Measurements from ENCODE around the gene KRT9.
A peak's percentile ranks its signal among the peaks of the same experiment; 100 is the strongest.
"Not testable (repeated sequence)": the region's sequence is repeated elsewhere in the genome, so short reads cannot be mapped to it uniquely, and the experiment has no call there.

KRT9 gene

DNA sequence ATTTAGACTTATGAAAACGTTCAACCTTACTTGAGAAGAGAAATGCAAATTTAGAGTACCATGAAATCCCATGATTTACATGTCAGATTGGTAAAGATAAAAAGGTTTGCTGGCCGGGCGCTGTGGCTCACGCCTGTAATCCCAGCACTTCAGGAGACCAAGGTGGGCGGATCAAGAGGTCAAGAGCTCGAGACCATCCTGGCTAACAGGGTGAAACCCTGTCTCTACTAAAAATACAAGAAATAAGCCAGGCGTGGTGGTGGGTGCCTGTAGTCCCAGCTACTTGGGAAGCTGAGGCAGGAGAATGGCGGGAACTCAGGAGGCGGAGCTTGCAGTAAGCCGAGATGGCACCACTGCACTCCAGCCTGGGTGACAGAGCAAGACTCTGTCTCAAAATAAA, 29.1 kb downstream of the KRT9 start:
- DNase-seq: not testable (repeated sequence)

DNA sequence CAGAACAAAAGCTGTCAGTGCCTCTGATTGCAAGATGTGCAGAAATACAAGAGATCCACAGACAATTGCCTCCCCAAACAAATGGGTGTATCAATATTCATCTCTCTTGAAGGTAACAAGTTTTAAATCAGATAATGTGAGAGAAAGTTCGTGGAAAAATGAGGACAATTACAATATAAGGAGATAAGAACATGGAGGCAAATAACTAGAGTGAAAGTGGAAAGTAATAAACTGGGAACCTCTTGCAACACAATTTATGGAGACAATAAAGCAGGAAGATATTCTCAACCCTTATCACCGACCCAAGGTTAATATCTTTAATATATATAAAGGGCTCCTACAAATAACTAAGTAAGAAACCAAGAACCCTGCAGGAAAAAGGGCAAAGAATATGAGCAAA, 29.5 kb downstream of the KRT9 start:
- DNase-seq: no peak

DNA sequence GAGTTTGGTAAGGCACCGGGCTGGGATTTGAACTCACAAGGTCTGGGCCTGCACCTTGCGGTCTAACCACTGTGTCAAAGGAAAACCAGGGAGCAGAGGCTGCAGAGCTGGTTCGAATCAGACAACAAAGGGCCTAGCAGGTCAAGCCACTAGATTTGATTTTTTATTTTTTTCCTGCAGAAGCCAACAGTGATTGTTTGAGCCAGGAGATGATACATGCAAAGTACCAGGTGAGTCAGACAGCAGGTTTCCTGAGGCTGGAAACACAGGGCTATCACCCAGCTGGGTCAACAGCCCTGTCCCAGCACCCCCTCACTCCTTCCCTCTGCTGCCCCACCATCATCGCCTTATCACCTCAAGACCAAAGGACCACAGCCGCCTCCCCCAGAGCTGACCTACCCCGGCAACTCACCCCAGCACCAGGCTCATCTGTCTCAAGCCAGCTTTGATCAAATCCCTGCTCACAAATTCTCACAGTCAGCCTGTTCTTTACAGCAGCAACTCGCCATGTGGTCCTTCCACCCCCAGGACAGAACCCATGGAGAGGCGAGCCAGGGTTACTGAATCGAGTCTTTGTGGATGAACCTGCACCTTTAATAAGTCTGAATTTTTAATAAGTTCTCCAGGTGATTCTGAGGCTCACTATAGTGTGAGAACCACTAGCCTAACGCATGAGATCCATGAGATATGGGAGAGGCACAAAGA, 30.8 kb downstream of the KRT9 start:
- no peak for DNase-seq

DNA sequence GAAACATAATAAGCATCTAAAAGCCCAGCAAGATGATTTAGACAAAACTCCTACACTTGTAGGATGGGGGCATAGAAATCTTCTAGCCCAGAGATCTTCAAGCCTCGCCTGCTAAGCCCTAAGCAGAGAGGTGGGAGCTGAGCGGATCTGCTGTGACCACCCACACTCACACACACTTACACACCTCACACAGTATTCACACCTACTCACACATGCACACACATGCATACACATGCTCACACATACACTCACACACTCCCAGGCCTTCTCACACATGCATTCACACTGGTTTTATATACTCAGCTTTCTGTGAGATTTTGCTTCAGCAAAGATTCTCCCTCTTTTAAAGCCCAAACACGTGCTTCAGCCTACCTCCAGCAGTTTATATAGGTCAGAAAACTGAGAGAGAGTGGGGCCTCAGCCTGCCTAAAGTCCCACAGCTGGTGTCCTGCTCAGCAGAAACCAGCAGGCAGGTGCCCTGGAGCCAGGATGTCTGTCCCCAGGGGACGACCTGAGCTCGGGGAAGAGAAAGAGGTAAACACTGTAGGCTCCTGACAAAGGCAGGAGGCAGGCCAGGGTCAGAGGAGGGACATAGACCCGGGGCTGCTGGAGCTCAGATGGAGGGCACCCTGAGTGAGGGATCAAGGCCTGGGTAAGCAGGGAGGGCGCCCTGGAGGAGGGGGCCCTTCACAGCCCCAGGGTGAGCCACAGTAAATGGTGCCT, 31.7 kb downstream of the KRT9 start:
- DNase-seq: peak; percentile 18

DNA sequence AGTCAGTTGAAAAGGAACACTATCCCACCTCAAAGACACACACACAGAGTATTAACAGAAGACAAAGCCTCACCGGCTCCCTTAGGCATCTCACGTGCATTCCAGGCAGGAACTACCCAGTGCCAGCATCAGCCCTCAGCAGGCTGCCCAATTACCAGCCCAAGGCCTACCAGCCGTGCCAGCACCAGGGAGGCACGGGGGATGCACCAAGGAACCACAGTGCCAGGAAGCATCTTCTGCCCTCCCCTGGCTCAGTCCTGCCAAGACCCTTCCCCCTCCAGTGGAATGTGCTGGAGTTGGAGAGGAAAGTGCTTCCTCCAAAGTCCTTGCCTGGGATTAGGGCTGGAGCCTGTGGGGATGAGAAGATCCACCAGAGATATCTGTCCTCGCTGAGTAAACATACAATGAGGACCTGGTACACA, 32.8 kb downstream of the KRT9 start:
- DNase-seq: no peak

DNA sequence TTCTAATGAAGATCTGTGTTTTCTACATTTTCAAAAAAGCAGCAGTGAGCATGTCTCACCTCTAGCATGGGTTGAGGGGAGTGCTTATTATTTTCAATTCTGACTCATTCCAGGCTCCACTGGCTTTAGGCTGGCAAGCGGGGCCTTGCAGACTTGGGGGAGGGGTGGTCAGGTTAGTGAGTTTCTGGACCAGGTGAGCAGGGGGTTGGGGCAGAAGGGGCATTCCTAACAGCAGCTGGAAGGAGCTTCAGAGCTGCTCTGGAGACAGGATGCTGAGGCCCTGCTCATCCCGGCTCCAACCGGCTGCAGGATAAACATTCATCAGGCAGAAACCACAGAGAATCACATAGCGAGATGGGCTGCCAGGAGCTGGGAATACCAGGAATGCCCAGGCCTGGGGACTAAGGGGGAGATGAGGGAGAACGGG, 33.3 kb downstream of the KRT9 start:
- no peak for DNase-seq

DNA sequence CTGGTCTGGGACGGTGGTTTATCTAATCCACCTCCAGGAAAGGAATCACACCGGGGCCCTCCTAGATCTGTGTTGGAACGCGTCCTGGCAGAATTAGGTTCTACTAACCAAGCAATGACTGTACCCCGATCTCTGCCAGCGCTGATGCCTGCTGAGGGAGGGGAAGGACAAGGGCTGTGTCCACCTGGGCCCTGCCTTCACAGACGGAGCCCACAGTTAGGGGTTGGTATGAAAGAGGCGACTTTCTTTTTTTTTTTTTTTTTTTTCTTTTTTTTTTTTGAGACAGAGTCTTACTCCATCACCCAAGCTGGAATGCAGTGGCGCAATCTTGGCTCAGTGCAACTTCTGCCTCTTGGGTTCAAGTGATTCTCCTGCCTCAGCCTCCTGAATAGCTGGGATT, 33.9 kb downstream of the KRT9 start:
- no peak for DNase-seq

DNA sequence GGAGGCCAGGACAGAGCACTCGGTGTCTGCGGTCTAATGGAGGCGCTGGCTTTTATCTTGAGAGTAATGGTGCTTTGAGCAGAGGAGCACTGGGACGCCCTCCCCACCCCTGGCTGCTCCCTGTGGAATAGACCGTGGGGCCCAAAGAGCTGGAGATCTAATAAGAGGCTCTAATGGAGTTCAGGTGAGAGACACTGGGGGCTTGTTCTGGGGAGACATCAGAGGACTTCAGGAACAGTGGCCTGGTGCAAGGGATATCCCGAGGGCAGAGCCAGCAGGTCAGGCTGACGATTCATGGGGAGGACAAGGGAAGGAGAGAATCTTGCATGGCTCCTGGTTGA, 34.3 kb downstream of the KRT9 start:
- no peak for DNase-seq

DNA sequence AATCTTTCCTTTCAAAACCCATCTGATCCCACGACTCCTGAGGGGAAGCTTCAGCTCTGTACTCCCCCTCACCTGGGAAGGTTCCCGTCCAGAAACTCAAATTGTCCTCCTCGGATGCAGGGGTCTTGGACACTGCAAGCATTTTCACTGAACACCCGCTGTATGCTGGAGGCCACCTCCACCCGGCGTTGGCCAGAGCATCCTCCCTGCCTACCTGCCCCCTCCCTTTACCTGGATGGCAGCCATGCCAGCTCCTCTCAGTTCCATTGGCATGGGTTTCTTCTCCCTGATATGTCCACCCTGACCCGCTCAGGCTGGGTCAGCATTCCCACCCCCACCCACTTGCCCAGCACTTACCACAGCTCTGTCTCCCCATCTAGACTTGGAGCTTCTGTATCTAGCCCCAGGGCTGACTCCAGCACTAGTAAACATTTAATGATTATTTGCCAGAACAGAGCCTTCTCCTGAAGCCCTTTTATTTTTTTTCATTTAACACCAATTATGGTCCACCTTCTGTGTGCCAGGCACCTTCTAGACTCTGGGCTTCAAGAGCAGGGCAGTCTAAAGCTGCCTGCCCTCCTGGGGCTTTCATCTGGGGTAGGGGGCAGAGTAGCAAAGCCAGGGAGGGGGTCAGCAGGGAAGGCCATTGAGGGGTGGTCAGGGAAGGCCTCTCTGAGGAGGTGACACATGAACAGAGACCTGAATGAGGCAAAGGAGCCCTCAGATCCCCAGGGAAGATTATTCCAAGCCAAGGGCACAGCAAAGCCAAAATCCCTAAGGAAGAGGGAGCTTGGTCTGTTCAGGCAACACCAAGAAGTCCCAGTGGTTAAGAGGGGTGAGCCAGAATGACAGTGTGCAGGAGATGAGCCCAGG, 34.9 kb downstream of the KRT9 start:
- no peak for DNase-seq

DNA sequence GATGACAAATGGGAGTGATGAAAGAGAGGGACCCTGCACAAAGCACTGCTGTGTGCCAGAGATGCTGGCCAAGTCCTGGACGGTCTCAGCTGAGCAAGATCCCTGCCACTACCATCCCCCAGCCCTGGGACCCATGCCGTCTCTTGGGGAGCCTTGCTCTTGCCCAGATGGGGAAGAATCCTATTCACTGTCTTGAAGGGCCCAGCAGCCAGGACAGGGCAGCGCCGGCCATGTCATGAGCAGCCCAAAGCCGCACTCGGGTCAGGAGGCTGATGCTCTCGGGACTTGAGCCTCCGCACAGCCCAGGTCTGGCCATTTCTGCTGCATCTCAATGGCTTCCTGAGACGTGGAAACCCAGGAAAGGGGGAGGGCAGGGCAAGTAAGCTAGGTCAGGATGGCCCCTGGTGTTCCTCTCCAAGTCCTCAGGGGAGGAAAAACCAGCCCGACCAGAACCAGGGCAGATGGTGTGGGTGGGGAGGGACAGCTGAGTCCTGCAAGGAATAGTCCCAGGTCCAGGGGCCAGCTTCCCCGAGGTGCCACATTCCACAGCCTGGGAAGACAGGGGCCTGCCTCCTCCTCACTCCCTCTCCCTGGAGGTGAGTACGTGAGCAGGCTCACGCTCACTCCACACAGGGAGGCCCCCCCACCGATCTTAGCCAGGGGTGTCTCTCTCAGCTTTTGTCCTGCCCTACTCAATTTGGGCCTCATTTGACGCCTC, 35.9 kb downstream of the KRT9 start:
- DNase-seq: no peak

DNA sequence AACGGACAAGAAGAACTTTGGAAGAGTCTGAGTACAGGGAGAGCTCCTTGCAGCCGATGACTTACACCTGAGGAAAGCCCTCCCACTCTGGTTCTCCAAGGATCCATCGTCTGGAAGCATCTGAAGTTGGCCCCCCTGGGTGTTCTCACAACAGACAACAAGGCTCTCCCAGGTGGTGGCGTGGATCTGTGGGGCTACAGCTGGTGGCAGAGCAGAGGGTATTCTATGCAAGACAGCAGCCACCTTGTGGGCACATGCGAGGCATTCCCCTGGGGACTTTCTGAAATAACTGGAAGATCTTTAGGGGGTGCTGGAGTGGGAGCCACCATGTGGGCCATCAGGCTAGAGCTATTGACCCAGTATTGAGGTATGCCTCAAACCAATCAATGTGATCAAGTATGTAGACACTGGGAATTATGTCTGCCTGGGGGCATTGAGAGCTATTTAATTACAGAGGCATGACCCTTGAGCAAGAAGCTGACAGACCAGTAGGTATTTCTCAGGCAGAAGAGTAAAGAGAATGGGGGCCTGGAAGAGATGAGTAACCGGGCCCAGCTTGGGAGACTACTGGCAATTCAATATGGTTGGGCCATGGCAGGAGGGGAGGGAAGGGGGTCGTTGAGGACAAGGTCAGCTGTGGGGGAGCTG, 36.8 kb downstream of the KRT9 start:
- no peak for DNase-seq

DNA sequence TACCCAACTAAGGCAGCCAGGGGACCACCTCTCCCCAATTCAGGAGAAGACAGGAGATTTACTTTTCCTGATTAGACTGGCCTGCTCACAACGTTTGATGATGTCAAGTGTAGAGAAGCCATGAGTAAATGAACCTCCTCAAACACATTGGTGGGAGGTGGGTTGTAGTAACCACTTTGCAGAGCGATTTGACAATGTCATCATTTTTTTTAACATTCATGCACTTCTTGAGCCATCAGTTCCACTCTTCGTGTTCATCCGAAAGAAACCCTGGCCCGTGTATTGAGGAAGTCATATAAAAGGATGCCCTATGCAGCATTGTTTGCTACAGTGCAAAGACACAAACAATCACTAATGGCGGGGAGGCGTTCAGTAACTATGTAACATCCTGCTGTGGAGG, 38.2 kb downstream of the KRT9 start:
- no peak for DNase-seq

DNA sequence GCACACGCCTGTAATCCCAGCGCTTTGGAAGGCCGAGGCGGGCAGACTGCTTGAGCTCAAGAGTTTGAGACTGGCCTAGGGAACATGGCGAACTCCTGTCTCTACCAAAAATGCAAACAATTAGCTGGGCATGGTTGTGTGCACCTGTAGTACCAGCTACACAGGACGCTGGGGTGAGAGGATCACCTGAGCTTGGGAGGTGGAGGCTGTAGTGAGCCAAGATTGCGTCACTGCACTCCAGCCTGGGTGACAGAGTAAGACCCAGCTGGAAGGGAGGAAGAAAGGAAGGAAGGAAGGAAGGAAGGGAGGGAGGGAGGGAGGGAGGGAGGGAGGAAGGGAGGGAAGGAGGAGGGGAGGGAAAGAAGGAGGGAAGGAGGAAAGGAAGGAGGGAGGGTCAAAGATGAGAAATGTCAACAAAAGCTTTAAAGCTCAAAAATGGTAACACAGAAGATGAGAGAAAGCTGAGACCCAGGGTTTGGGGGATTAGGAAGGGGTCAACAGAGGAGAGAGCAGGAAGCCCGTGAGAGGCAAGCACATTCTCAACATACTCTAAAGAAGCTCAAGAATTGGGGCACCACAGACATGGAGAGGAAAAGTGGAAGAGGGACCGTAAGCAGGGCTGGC, 38.8 kb downstream of the KRT9 start:
- no peak for DNase-seq

DNA sequence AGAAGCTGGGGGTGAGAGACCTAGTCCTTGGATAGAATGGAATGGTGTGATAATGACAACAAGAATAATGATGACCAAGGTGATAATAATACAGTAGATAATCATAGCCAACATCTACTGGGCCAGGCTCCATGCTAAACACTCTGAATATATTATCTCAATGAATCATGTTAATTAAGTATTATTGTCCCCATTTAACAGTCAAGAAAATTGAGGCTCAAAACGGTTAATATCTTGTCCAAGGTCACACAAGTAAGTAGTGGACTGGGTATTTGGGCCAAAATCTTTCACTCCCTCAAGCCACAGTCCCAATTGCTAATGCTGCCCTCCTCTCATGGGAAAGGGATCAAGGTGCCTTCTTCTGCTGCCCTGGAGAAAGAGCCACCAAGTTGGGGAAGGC, 39.9 kb downstream of the KRT9 start:
- DNase-seq: no peak

DNA sequence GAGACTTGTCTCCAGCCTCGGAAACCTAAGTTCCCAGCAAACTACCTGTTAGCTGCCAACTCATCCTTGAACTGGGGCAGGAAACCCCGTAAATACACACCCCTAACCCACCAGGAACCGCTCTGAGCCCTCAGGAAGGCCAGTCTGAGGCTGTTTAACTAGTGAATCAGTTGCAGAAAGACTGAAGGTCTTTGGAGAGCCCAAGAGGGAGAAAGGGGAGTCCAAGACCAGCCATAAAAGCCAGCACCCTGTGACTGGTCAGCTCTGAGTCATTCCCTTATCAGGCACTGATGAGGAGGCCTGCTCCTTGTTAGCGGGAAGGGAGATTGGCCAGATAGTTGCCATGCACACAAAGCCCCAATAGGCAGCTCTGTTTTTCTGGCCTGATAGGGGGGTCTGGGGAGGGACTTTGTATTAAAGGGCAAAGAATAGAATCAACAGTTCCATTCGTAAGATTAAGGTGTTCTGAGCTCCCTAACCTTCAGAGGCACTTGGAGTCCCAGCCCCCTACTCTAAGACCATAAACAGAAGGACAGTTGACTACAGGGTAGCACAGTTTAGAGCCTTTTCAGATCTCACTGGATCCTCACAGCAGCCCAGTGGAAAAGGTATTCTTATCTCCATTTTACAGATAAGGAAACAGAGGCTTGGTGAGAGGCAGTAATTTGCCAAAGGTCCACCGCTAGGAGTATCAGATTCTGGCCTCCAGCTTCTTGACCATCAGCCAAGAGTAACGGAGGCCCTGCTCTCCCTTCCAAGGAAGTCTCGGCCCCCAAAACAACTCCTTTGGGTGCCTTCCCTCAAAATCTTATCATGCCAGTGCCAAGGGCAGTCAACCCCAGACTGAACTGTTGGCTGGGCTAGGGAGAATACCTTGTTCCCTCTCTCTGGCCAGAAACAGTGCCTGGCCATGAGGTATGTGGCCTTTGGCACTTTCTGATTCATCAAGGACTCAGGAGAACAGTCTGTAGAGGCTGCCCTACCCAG, 41.5 kb downstream of the KRT9 start:
- DNase-seq: no peak

DNA sequence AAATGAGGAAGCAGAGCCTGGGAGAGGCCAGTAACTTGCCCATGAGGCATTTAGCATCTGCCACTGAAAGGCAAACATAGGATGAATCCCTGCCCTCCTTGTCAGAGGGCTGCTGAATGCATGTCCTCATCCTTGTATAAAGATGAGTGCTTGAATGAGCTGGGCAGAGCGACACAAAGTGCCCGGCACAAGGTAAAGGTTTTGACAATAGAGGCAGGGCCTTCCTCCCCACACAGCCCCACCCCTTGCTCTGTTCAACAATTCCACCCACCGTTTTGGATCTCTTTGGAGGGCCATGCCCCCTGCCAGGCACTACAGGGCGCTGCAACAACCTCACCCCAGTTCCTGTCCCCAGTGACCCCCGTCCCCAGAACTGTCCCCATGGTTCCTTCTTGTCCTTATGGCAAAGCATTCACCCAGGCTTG, 42.4 kb downstream of the KRT9 start:
- DNase-seq: no peak

DNA sequence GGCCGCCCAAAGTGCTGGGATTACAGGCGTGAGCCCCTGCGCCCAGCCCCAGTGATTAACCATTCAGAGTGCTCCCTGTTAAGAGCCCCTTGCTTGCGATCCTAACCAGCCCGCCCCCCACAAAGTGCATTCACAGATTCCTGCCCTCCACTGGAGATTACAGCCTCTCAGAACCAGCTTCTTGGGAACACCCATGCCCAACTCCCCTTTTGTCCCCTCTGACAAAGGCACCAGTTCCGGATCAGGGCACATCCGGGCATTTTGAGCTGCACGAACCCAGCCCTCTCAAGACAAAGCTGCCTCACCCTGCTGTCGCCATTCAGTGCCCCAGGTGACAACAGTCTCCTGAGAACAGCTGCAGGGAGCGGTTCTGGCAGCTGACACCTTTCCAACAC, 42.9 kb downstream of the KRT9 start:
- DNase-seq: no peak

DNA sequence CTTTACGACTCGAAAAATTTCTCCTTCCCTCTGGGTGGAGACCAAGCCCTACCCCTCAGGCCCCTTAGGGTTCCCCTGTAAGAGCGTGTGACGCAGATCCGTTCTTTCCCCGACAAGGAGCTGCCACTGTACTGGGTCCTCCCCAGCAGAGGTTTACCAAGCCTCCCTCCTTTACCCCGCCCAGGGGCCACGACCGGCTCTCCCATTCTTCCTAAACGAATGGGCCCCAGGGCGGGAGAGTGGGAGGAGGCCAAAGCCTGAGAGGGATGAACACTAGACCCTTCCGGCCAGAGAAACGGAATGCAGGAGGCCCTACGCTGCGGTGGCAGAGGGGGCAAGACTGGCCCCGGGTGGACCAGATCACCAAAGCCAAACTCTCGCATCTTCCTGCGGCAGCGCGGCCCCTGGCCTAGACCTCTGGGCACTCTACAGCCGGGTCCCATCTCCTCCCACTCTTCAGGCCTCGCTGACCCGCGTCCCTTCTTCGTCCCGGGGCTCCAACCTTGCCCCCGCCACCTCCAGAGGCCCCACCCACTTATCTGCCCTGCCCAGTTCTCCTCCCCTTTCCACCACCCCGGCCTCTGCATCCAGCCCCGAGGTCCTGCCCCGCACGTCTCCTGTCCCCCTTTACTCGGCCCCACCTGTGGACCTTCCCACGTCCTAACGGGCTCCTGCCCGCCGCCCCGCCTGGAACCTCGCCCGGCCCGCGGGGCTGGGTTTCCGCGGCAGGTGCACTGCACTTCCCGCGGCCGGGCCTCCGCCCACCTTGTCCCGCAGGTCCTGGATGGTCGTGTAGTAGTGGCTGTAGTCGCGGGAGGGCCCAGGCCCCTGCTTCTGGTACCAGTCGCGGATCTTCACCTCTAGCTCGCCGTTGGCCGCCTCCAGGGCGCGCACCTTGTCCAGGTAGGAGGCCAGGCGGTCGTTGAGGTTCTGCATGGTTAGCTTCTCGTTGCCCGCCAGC, 44.5 kb downstream of the KRT9 start:
- no peak for DNase-seq

DNA sequence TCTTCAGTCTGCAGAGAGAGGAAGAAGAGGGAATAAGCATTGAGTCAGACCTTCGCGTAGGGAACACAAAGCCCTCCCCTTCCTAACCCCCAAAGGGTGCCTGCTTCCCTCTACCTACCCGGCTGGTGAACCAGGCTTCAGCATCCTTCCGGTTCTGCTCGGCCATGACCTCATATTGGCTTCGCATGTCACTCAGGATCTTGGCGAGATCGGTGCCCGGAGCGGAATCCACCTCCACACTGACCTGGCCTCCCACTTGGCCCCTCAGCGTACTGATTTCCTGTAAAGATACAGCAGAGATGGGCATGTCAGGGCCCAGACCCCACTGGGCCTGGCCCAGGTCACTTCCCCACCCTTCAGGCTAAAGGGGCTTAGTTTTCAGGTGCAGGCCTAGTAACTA, 47.6 kb downstream of the KRT9 start:
- DNase-seq: no peak

DNA sequence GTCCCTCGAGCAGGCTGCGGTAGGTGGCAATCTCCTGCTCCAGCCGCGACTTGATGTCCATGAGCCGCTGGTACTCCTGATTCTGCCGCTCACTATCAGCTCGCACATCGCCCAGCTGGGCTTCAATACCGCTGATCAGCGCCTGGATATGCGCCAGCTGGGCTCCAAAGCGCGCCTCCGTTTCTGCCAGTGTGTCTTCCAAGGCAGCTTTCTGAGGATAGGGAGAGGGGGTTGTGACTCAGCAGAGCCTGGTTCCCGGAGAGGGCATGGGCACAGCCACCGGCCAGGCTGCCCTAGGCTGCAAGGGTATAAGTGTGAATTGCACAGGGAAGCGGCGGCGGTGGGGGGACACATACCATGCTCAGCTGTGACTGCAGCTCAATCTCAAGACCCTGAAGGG, 48.1 kb downstream of the KRT9 start:
- DNase-seq: no peak

All from NCI-H1417 treated with DMSO at 0.1 percent for 48 hours (cell line).